ENCODE measurements around the gene PDCD10. TPM values are rescaled to one million over a fixed set of nuclear protein-coding genes. Genes with fewer than 3 reads are reported as not detected.

Gene PDCD10
- total and polyA plus RNA-seq, 2 donors (not counting 3 experiments of a cell fraction or from before 2014, with no cell fraction given) = 21.3 to 47.8 TPM

DNA sequence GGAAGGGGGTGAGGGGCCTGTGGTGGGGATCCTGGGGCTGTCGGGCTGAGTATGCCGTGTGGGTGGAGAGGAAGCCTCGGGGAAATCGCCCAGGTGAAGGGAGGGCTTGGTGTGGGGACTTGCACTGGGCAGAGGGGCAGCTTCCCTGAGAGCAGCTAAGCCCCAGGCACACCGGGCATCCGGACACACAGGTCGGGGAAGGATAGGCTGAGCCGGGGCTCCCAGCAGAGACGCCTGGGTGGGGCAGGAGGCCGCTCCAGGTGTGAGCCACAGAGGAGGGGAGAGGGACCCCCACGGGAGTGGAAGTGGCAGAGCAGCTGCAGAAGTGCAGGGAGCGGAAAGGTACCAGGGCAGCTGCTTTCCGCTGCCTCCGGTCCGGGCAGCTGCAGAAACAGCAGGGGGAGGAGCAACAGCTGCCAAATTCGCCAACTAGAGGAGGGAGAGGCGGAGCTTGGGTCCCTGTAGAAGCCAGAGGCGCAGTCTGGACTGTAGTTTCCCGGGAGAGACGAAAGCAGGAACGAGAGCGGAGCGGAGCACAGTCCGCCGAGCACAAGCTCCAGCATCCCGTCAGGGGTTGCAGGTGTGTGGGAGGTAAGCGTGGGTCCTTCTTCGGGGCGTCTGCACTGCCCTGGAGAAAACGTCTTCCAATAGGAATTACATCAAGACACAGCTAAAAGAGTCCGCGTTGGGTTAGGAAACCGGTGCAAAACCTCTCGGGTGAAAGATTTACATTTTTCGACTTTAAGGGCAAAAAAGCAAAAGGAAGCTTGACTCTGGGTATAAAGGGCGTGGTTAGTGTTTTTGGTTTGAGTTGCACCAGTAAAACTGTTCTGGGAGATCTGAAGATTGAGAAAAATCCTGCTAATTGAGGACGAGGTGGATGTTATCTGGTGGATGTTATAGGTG lies 794 bp upstream of the PDCD10 start, which contains the start of gene SERPINI1:
SERPINI1 (plus strand) TSS at position 489 of the 906 bp plus-strand sequence. CDS start 53,408 bp downstream, outside the sequence.
- peaks cover 10% of the 10 kb centered on the region for H3K4me1 ChIP-seq (ENCODE audit: control insufficient read depth, extremely low read depth, insufficient read depth, low read length)
- TF ChIP-seq POLR2A (IDR thresholded peaks at IDR 0.05; ENCODE audit: low read depth, low read length) (no peak), MYC (IDR thresholded peaks at IDR 0.05; ENCODE audit: low read depth, low read length) (no peak), JUN (IDR thresholded peaks at IDR 0.05; ENCODE audit: borderline replicate concordance, insufficient read depth, insufficient read length, low read depth) (no peak), FOS (IDR thresholded peaks at IDR 0.05; ENCODE audit: borderline replicate concordance, insufficient read depth, low read length) (no peak)
- dilution Hi-C loops (cut with MboI; ENCODE audit: extremely low pct_ligation_motif_present, low sequenced_read_pairs) (no loop called here), intact Hi-C loops (cut with micrococcal nuclease) (loop anchor here (5.0 kb wide), 2 partner anchors 312 to 362 kb away; partner anchors contain the start of gene GOLIM4)
- DNase-seq (ENCODE audit: low read depth, low spot score) (peak; percentile 83), FAIRE-seq (peak; percentile 78)
- H4K20me1 ChIP-seq (replicated peaks; ENCODE audit: control insufficient read depth, extremely low read depth, insufficient read depth, low read length) = peaks cover 1% of the 10 kb centered on the region
- peaks cover 39% of the 10 kb centered on the region for H3K79me2 ChIP-seq (ENCODE audit: control insufficient read depth, insufficient read depth, low read length)
- no peaks in the 10 kb centered on the region for H3K9me3 ChIP-seq (replicated peaks; ENCODE audit: control insufficient read depth, insufficient read depth, low read length)
- peaks cover 0 to 9% of the 10 kb centered on the region in 2 experiments for H3K27me3 ChIP-seq (ENCODE audit: control insufficient read depth in 2 of 2, insufficient read depth in 2 of 2, low read length in 2 of 2)
- CTCF ChIA-PET = interaction anchor here (0.7 to 2.8 kb wide), 5 partner anchors 8 to 355 kb away, joined by 3 to 11 read pairs (median 4); partner anchors contain the start of gene ZBBX
- no TSS peak for BruUV-seq (replicated peaks)
- H3K9me1 ChIP-seq (replicated peaks; ENCODE audit: control insufficient read depth, extremely low read depth, insufficient read depth, low read length) = no peaks in the 10 kb centered on the region
- peak within 1 kb of the TSS; percentile 95 for H2AFZ ChIP-seq (ENCODE audit: low read depth, low read length)
- POLR2A ChIA-PET = no interaction called here
- no peaks in the 10 kb centered on the region for H3K36me3 ChIP-seq (ENCODE audit: control insufficient read depth in 2 of 2, extremely low read depth in 1 of 2, insufficient read depth in 2 of 2, low read length in 2 of 2)
- H3K4me3 ChIP-seq (replicated peaks in 1 of 3; ENCODE audit: insufficient read depth in 1 of 3, low read depth in 1 of 3, low read length in 3 of 3) = peak within 1 kb of the TSS; percentile 48 to 66 (median 61)
- H3K27ac ChIP-seq (ENCODE audit: insufficient read depth, low read depth, low read length) = peak within 1 kb of the TSS; percentile 21
- H3K4me2 ChIP-seq (ENCODE audit: insufficient read depth, low read length) = peak within 1 kb of the TSS; percentile 77
- H3K9ac ChIP-seq (replicated peaks; ENCODE audit: extremely low read depth, insufficient read depth, low read length) = peak within 1 kb of the TSS; percentile 48

DNA sequence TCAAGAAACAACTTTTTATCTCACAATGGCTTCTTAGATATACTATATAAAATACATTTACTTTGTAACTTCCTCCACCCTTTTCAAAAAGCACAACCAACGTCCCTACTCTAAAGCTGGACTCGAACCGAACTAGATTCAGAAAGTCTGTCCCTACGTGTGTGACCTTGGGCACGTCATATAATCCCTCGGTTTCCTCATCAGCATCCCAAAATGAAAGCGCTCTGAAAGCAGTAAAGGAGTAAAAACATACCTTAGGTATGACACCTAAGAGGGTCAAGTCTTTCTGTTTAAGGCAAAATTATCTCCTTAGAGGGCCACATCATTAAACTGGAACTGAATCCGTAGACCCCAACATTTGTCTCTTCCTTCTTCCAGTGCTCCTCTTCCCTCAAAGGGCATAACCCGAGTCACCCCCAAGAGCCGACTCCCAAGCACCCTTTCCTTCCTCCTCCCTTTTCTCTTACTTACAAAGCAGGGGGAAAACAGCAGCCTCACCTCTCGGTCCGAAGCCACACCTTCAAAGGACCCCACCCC lies 663 bp downstream of the PDCD10 start:
- H3K27me3 ChIP-seq (ENCODE audit: control insufficient read depth in 2 of 2, insufficient read depth in 2 of 2, low read length in 2 of 2) = peaks cover 0 to 9% of the 10 kb centered on the region in 2 experiments
- peak overlapping the region; percentile 21 for H3K27ac ChIP-seq (ENCODE audit: insufficient read depth, low read depth, low read length)
- peak overlapping the region; percentile 92 for H2AFZ ChIP-seq (ENCODE audit: low read depth, low read length)
- peaks cover 10% of the 10 kb centered on the region for H3K4me1 ChIP-seq (ENCODE audit: control insufficient read depth, extremely low read depth, insufficient read depth, low read length)
- intact Hi-C loops (cut with micrococcal nuclease) (no loop called here), dilution Hi-C loops (cut with MboI; ENCODE audit: extremely low pct_ligation_motif_present, low sequenced_read_pairs) (no loop called here)
- H3K4me3 ChIP-seq (replicated peaks in 1 of 3; ENCODE audit: insufficient read depth in 1 of 3, low read depth in 1 of 3, low read length in 3 of 3) = peak overlapping the region; percentile 48 to 66 (median 61)
- DNase-seq (ENCODE audit: low read depth, low spot score) = no peak
- no peaks in the 10 kb centered on the region for H3K9me3 ChIP-seq (replicated peaks; ENCODE audit: control insufficient read depth, insufficient read depth, low read length)
- POLR2A ChIA-PET = no interaction called here
- H3K36me3 ChIP-seq (ENCODE audit: control insufficient read depth in 2 of 2, extremely low read depth in 1 of 2, insufficient read depth in 2 of 2, low read length in 2 of 2) = no peaks in the 10 kb centered on the region
- H4K20me1 ChIP-seq (replicated peaks; ENCODE audit: control insufficient read depth, extremely low read depth, insufficient read depth, low read length) = peaks cover 5% of the 10 kb centered on the region
- peaks cover 54% of the 10 kb centered on the region for H3K79me2 ChIP-seq (ENCODE audit: control insufficient read depth, insufficient read depth, low read length)
- TF ChIP-seq, protein P1, sequence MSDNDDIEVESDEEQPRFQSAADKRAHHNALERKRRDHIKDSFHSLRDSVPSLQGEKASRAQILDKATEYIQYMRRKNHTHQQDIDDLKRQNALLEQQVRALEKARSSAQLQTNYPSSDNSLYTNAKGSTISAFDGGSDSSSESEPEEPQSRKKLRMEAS (IDR thresholded peaks at IDR 0.05; ENCODE audit: insufficient read depth, insufficient read length) = no peak
- TF ChIP-seq GATA2 (IDR thresholded peaks at IDR 0.05; ENCODE audit: insufficient read depth, insufficient read length, low read depth, low read length) = no peak
- TF ChIP-seq JUN (IDR thresholded peaks at IDR 0.05; ENCODE audit: borderline replicate concordance, insufficient read depth, insufficient read length, low read depth) = no peak
- no peak for TF ChIP-seq EZH2 (IDR thresholded peaks at IDR 0.05; ENCODE audit: borderline replicate concordance, low read depth, low read length, severe bottlenecking)
- TF ChIP-seq POLR2A (IDR thresholded peaks at IDR 0.05; ENCODE audit: low read depth, low read length) = no peak
- TF ChIP-seq, protein P2, sequence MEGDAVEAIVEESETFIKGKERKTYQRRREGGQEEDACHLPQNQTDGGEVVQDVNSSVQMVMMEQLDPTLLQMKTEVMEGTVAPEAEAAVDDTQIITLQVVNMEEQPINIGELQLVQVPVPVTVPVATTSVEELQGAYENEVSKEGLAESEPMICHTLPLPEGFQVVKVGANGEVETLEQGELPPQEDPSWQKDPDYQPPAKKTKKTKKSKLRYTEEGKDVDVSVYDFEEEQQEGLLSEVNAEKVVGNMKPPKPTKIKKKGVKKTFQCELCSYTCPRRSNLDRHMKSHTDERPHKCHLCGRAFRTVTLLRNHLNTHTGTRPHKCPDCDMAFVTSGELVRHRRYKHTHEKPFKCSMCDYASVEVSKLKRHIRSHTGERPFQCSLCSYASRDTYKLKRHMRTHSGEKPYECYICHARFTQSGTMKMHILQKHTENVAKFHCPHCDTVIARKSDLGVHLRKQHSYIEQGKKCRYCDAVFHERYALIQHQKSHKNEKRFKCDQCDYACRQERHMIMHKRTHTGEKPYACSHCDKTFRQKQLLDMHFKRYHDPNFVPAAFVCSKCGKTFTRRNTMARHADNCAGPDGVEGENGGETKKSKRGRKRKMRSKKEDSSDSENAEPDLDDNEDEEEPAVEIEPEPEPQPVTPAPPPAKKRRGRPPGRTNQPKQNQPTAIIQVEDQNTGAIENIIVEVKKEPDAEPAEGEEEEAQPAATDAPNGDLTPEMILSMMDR (IDR thresholded peaks at IDR 0.05; ENCODE audit: extremely low read depth in 1 of 2, insufficient read depth in 1 of 2, low read depth in 1 of 2, low read length in 2 of 2) = no peak
- no peak for TF ChIP-seq MYC (IDR thresholded peaks at IDR 0.05; ENCODE audit: low read depth, low read length)
- TF ChIP-seq POLR2AphosphoS5 (IDR thresholded peaks at IDR 0.05; ENCODE audit: insufficient read depth, low read depth, low read length) = no peak
- no peak for TF ChIP-seq FOS (IDR thresholded peaks at IDR 0.05; ENCODE audit: borderline replicate concordance, insufficient read depth, low read length)
- H3K4me2 ChIP-seq (ENCODE audit: insufficient read depth, low read length) = peak overlapping the region; percentile 85
- CTCF ChIA-PET = no interaction called here
- no peak for FAIRE-seq
- peak overlapping the region; percentile 48 for H3K9ac ChIP-seq (replicated peaks; ENCODE audit: extremely low read depth, insufficient read depth, low read length)
- BruUV-seq (replicated peaks) = TSS peak; percentile 24
- H3K9me1 ChIP-seq (replicated peaks; ENCODE audit: control insufficient read depth, extremely low read depth, insufficient read depth, low read length) = no peaks in the 10 kb centered on the region

Data from endothelial cell of umbilical vein (primary cell).